Thyroid gland (tissue), 4 donors: ENCODE data around the gene WDR93.

ENCODE experiments used
- CTCF ChIP-seq, 6 experiments: fragments of 200-600 bp in 3 of 6; fragments of 450-650 bp in 3 of 6; sonication (generic) in 3 of 6; IDR thresholded peaks; one replicate each; pipeline ENCODE4 v1.5.1; 2016 to 2019; ENCODE audit warnings: antibody characterized with exemption in 6 of 6, mild to moderate bottlenecking in 2 of 6, inconsistent platforms in 1 of 6, moderate library complexity in 1 of 6
- POLR2A ChIP-seq, 2 donors: fragments of 450-650 bp; IDR thresholded peaks; one replicate each; pipeline ENCODE4 v1.6.1; 2017; ENCODE audit warnings: antibody characterized with exemption in 2 of 2, mild to moderate bottlenecking in 2 of 2, moderate library complexity in 1 of 2

DNA sequence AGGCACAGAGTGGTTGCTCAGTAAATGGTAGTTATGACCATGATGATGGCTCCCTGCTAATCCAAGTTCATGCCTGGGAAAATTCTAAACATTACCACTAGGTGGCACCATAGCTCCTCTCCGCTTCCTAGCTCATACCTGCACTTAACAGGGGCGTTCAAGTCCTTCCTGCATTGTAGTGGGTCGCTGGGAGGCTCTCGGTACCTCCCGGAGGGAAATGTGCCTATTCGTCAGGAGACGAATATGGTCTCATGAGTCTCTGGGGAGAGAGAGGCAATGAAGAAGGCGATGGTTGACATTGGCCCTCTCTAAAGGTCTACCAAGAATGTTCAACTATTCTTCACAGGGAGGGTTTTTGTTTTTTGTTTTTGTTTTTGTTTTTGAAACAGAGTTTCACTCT is 49.5 kb downstream of the WDR93 start:
- TF ChIP-seq CTCF (IDR thresholded peaks at IDR 0.05), result peak; percentile 90 to 98 (median 94)
- TF ChIP-seq POLR2A (IDR thresholded peaks at IDR 0.05), result no peak
